GM19043 (cell line): ENCODE data around the gene GFPT1.

Experiments used
- ATAC-seq: cut with Tn5 transposase; IDR thresholded peaks from one replicate; pipeline ENCODE4 v1.9.1; 2021; ENCODE audit warnings: low read depth; ENCODE audit not compliant: unreplicated experiment

The GFPT1 gene

DNA sequence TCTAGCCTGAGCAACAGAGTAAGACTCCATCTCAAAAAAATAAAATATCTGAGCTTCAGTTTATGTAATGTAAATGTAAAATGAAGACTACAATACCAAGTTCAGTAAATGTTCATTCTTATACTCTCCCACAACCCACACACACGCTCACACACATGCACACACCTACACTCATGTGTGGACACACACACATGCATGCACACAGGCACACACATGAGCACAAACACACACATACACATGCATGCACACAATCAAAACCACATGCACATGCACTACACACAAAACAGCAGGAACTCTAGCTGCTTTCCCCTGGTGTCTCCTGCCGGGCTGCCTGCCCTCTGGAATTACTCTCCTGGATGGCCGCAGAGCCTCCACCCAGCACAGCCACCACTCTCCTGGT, 90.6 kb downstream of the GFPT1 start:
- no peak for ATAC-seq

DNA sequence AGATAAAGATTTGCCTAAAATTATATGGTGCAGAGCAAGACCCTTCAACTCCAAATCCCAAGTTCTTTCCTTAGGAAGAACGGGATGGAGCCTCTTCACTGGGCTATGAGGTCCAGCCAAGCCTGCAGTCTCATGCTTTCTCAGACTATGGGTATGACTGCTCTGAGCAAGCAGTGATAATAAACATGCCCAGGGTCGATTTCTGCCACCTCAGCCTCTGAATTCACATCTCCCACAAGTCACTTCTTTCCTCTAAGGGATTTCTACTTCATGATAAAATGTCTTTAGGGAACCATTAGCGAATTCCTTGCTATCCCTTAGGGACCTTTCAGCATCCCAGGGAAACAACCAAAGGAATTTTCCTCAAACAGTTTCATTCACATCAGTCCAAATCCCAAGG, 94.8 kb downstream of the GFPT1 start:
- no peak for ATAC-seq

DNA sequence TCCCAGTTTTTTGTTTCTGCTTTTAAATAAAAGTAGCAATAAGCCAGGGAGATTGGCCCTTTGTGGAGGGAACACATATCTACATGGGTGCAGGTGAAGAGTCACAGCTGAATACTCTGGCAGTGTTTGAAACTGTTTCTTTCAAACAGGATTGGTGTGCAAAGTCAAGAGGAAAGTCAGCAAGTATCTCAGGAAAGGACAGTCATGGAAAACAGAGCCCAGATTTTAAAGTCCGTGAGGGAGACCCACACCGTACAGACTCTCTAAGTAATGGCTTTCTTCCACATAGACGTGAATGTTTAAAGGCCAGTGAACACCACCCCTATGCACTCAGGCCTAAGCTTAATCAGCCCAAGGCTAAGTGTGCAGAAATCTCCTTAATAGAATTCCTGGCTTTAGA, 95.3 kb downstream of the GFPT1 start:
- ATAC-seq, result no peak

DNA sequence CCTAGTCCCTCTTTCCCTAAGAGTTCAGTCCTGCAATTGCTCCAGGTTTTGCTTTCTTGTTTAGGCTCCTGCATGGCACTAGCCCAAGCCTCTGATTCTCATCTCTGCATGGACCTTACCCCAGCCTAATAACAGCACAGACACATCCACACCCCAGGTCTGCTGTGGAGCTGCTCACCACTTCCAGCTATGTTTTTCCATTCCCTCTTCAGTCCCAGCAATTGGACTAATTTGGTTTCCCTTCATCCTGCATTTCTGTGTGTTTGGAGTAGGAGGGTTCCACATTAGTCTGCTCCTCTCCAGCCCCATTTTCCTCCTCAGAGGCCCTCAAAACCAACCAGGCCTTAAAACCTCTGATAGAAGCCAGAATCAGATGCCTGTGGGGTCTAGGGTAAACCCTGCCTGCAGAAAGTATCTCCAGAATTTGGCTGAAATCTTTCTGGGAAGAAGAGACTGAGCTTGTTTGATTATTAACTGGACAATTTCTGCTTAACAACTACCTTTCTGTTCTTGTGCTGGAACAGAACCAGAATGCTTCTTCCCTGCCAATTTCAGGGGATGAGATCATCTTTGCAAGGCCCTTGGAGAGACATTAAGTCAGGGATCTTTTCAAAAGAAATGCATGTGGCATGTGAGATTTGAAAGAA, 95.9 kb downstream of the GFPT1 start:
- no peak for ATAC-seq

DNA sequence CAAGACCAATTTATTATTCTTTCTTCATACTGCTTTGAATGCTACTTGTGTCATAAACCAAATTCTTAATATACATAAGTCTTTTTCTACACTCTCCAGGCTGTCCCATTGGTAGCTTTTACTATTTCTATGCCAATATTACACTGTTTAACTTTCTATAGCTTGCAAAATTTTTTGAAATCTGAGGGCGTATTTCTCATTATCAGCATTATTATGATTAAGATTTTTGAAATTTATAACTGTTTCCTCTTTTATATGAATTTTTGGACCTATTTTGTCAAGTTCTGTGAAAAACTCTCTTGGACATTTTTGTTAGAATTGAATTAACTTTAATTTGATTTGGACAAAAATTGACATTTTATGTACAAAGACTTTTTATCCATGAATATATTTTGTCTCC, 98.6 kb downstream of the GFPT1 start:
- no peak for ATAC-seq

DNA sequence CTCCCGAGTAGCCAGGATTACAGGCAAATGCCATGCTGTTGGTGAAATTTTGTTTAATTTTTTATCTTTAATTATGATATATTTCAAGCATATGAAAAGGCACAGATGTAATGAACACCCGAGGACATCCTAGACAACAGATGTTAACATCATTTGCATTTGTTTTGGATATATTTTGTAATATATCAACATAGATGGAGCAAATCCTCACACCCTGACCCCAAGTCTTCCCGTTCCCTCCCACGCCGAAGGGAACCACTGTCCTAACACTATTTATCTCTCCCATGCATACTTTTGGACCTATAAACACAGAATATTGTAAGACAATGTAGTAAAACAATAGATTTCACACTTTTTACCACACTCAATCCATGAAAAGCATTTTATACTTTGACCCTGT, 99.5 kb downstream of the GFPT1 start:
- ATAC-seq, result no peak

DNA sequence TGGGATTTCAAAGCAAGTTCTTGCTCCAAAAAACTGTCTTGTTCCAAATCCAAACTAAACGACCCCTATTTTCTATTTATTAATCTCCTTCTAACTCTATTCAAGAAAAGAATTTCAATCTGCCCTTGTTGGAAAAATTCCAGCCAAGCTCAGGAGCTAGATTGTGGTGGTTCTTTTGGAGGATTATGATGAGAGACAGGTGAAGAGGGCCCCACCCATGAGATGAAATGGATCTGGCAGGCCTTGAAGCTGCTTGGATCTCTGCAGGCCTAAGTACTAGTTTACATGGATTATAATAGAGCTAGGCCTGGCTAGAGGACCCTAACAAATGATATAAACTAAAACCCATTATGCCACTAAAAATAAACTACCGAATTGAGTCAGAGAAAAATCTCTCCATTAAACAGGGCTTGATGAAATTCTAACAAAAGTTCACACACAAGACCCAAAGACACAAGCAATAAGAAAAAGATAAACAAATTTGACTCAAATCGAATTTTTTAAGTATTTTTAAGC, 101.6 kb downstream of the GFPT1 start:
- ATAC-seq, result no peak

DNA sequence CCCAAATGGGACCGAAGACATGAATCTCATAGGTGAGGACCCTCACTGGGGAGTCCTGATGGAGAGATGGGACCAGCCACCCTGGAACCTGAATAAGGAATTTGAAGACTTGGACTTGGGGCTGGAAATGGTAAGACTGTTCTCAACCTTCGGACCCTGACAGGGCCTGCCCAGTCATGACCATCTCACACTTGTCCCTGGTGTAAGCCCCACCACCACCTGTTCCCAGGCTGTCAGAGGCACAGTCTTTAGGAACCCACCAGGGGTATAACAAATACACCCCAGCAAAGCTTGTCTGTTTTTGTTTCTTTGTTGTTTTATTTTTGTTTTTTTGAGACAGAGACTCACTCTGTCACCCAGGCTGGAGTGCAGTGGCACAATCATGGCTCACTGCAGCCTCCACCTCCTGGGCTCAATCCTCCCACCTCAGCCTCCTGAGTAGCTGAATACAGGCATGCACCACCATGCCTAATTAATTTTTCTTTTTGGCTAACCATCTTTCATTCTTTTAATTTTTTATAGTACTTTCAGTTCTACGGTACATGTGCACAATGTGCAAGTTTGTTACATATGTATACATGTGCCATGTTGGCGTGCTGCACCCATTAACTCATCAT, 106.1 kb downstream of the GFPT1 start:
- ATAC-seq, result no peak

DNA sequence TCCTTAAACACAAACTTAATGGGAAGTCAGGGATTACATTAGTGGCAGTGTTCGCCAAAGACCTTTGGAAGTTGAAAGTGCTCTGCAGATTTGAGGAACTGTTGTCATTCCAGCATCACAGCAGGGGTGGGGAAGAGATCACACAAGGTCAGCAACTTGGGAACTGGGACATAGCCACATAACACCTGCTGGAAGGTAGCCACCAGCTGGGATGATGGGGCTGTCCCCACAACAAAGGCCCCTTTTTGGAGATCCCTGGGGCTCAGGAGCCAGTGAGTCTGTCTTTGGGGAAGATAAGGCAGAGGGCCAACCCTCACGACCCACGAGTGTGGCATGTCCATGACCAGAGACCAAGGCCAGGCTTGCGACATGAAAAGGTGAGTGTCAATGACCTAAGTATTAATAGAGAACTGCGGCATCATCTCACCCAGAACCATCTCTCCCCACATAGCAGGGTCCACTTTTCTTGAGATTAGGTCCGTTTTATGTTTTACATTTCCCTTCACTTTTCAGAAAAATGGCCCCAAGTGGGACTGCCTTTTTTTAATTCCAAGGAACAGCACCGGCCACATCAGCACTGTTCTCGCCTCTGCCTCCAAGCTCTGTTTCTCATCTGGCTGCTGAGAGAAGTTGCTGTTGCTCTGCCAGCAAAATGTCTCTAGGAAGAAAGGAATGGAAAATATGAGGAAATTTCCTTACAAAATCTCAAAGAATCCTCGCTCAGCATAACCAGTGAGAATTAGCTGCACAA, 106.9 kb downstream of the GFPT1 start:
- no peak for ATAC-seq

DNA sequence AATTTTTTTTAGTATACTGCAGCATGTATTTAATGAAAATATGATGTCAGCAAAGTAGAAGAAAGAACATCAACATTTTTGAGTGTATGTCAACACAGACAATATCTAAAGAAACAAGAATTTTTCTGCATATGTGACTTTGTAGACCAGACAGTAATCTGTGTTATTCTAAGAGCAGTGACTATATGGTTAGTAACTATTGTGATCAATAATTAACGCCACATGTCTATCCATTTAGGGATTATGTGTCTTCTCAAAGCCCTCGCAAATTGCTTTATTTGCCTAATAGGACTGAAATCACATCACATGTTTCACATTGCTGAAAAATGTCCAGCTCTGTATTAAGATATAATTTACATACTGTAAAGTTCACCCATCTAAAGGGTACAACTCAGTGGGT, 107.8 kb downstream of the GFPT1 start:
- no peak for ATAC-seq

DNA sequence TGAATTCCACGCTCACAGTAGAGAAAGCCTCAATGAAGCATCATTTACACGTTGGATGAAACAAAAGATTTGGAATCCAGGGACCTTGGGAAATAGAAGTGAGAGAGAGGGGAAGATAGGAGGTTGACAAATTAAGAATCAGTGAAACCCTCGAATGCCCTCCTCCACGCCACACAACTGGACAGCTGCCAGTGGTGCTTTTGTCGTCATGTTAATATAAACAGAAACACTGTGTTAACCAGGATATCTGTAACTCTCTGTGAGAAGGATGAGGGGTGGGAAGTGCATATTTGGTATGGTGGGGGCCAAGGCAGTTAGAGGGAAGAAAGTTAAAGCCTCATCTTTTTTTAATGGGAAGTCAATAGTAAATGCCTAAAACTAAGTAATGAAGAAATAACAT, 108.7 kb downstream of the GFPT1 start:
- ATAC-seq, result no peak

DNA sequence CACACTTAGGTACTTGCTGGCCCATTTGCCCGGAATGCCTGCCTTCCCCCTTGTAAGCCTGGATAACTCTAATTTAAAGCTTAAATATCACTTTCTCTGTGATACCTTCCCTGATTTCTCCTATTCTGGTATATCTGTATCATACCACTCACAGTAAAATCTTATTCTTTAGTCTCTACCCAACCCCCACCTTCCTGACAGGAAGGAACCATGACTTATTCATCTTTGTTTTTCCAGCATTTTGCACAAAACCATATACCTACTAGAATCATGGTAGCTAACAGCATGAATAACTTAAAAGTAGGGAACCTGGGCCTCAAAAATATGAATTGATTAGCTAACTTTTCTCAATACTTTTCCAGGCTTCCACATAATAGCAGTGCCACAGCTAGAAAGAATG, 111.5 kb downstream of the GFPT1 start:
- ATAC-seq, result no peak

DNA sequence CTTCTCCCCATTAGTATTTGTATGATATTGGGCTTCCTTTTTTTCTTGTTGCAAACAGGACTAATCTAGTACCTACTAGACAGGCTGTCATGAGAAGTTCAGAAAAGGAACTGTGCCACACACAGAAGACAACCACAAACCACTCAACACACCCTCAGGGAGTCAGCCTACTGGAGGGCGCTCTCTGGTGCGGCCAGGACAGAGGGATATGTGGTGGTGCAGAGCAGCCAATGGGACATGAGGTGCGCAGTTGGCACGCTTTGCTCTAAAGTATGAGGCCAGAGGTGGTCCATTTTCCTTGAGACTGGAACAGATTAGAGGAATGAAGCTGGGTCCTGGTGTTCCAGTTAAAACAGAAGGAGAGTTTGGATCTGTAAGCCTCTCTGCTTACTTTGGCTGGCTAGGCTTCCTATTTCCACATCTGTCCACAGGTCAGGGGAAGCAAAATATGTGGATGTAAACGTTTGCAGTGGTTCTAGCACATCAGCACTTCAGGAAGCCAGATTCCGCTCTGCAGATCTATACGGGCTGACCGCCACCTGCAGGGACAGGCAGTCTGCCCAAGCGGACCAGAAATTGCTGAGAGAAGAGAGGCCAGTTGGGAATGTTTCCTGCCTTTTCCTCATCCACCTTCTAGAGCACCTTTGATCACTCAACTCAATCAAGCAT, 114.1 kb downstream of the GFPT1 start:
- ATAC-seq, result no peak

DNA sequence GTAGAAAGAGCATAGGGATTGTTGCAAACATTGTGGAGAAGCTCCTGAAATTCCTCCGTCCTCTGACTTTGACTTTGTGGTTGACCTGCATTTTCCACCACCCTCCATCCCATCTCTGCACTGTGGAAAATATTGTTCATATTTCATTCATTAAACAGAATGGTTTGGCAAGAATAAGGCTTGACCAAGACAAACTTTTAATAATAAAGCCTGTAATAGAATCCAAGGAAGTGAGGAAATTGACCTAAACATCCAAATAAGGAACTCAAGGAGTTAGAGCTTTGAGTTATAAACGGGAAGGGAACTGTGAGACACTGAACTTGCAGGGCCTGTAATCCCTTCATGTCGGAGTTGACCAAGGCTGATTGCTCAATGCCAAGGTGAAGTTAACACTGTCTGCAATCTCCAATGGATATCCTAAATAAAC, 115.2 kb downstream of the GFPT1 start:
- no peak for ATAC-seq
